HCT116 (cell line): ENCODE data around the gene ACSF2. TPM values are rescaled to one million over a fixed set of nuclear protein-coding genes. Genes with fewer than 3 reads are reported as not detected.
"Not testable (repeated sequence)": the region's sequence is repeated elsewhere in the genome, so short reads cannot be mapped to it uniquely, and the experiment has no call there.

Experiments
- ATAC-seq: fragments of 200-7000 bp; cut with Tn5 transposase; 2 replicates; pipeline ENCODE4 v1.9.1; 2020; ENCODE audit warnings: mild to moderate bottlenecking, moderate library complexity
- BruUV-seq: library from RNA; stranded (reverse); fragments of 400-500 nt; replicated peaks from 2 replicates; lab custom pipeline; 2021; lab: Mats Ljungman, UMichigan
- CTCF ChIA-PET: fragments of 300-600 bp; sonication (Branson Sonifier 250); formaldehyde crosslinking; loops from one replicate; lab custom pipeline; 2021; ENCODE audit warnings: antibody characterized with exemption; lab: Charles Lee
- POLR2A ChIA-PET: fragments of 300-600, 350-600 bp; sonication (Branson Sonifier 250); formaldehyde crosslinking; loops from one replicate; lab custom pipeline; 2021; ENCODE audit warnings: antibody characterized with exemption; lab: Charles Lee
- RAD21 ChIA-PET, 2 experiments: fragments of 300-600 bp; sonication (Branson Sonifier 250); formaldehyde crosslinking; loops; one replicate each; lab custom pipeline; 2023; ENCODE audit warnings: low total read pairs in 2 of 2; ENCODE audit not compliant: uncharacterized antibody in 2 of 2, unreplicated experiment in 2 of 2, low non-redundant PET in 1 of 2; lab: Charles Lee
- DNase-seq: peaks from one replicate; pipeline ENCODE4 v3.0.0-alpha.2; 2010; ENCODE audit warnings: low read depth, low spot score
- H2AFZ ChIP-seq: fragments of 200-600 bp; shearing (Covaris generic), sonication (generic); 2 replicates; pipeline ENCODE4 v1.6.1; 2017; ENCODE audit warnings: low read depth, mixed run types, mixed read lengths, antibody characterized with exemption, low read length; ENCODE audit not compliant: poor library complexity, severe bottlenecking
- H3K27ac ChIP-seq: 2 replicates; pipeline ENCODE4 v1.5.1; 2012; ENCODE audit warnings: low read depth, low read length
- H3K27me3 ChIP-seq: fragments of 200-600 bp; sonication (generic); 2 replicates; pipeline ENCODE4 v1.6.1; 2016; ENCODE audit warnings: mixed run types, low read length, mixed read lengths; ENCODE audit not compliant: insufficient read depth
- H3K36me3 ChIP-seq, 2 experiments: fragments of 200-500 bp in 1 of 2; fragments of 200-600 bp in 1 of 2; sonication (Bioruptor generic) in 1 of 2; sonication (generic) in 1 of 2; 2 replicates each; pipeline versions ENCODE4 v1.5.1 to v1.6.1; 2014 to 2016; ENCODE audit warnings: low read length in 2 of 2, inconsistent platforms in 1 of 2, mixed read lengths in 1 of 2, mixed run types in 1 of 2; ENCODE audit not compliant: insufficient read depth in 2 of 2, control insufficient read depth in 1 of 2
- H3K4me1 ChIP-seq, 2 experiments: fragments of 200-600 bp in 1 of 2; sonication (generic) in 1 of 2; 2 replicates each; pipeline versions ENCODE4 v1.5.1 to v1.6.1; 2012 to 2017; ENCODE audit warnings: low read length in 2 of 2, inconsistent platforms in 1 of 2, mild to moderate bottlenecking in 1 of 2, mixed read lengths in 1 of 2, mixed run types in 1 of 2, moderate library complexity in 1 of 2; ENCODE audit not compliant: insufficient read depth in 2 of 2, control insufficient read depth in 1 of 2
- H3K4me2 ChIP-seq: fragments of 200-600 bp; sonication (generic); 2 replicates; pipeline ENCODE4 v1.6.1; 2017; ENCODE audit warnings: mixed run types, low read length, mixed read lengths
- H3K4me3 ChIP-seq, 2 experiments: fragments of 200-600 bp in 1 of 2; sonication (generic) in 1 of 2; replicated peaks in 1 of 2; 2 replicates each; pipeline ENCODE4 v1.5.1; 2011 to 2016; ENCODE audit warnings: low read length in 2 of 2, control low read depth in 1 of 2, low read depth in 1 of 2, mild to moderate bottlenecking in 1 of 2, mixed read lengths in 1 of 2, mixed run types in 1 of 2
- H3K79me2 ChIP-seq: fragments of 200-600 bp; sonication (generic); 2 replicates; pipeline ENCODE4 v1.6.1; 2017; ENCODE audit warnings: mild to moderate bottlenecking, mixed run types, low read length, moderate library complexity, mixed read lengths; ENCODE audit not compliant: insufficient read depth
- H3K9ac ChIP-seq: fragments of 200-600 bp; sonication (generic); 2 replicates; pipeline ENCODE4 v1.6.1; 2016; ENCODE audit warnings: low read length, mixed read lengths
- H3K9me2 ChIP-seq: fragments of 200-600 bp; sonication (generic), shearing (Covaris generic); 2 replicates; pipeline ENCODE4 v1.6.1; 2017; ENCODE audit warnings: mixed run types, mild to moderate bottlenecking, moderate library complexity; ENCODE audit not compliant: insufficient read depth
- H3K9me3 ChIP-seq, 2 experiments: fragments of 200-500 bp in 1 of 2; fragments of 200-600 bp in 1 of 2; sonication (Bioruptor generic) in 1 of 2; sonication (generic) in 1 of 2; 2 replicates each; pipeline ENCODE4 v1.6.1; 2014 to 2017; ENCODE audit warnings: low read length in 2 of 2, mixed read lengths in 2 of 2, inconsistent platforms in 1 of 2, low read depth in 1 of 2, mild to moderate bottlenecking in 1 of 2, mixed run types in 1 of 2, moderate library complexity in 1 of 2; ENCODE audit not compliant: control insufficient read depth in 1 of 2, insufficient read depth in 1 of 2
- H4K20me1 ChIP-seq: fragments of 200-600 bp; sonication (generic), shearing (Covaris generic); 2 replicates; pipeline ENCODE4 v1.6.1; 2017; ENCODE audit warnings: mixed run types, mild to moderate bottlenecking, moderate library complexity; ENCODE audit not compliant: insufficient read depth
- CBX3 ChIP-seq: IDR thresholded peaks from 2 replicates; pipeline ENCODE4 v1.6.1; 2012; ENCODE audit warnings: low read depth
- ELF1 ChIP-seq: IDR thresholded peaks from 2 replicates; pipeline ENCODE4 v1.6.1; 2012; ENCODE audit warnings: low read depth, borderline replicate concordance
- EZH2phosphoT487 ChIP-seq: fragments of 200-600 bp; IDR thresholded peaks from 2 replicates; pipeline ENCODE4 v1.6.1; 2018; ENCODE audit warnings: antibody characterized with exemption, borderline replicate concordance
- FOSL1 ChIP-seq: IDR thresholded peaks from 2 replicates; pipeline ENCODE4 v1.6.1; 2012; ENCODE audit warnings: low read depth
- POLR2A ChIP-seq: IDR thresholded peaks from 2 replicates; pipeline ENCODE4 v1.7.0; 2011; ENCODE audit warnings: borderline replicate concordance; ENCODE audit not compliant: insufficient read depth, insufficient read length; ENCODE audit errors: extremely low read depth
- RAD21 ChIP-seq: IDR thresholded peaks from 2 replicates; pipeline ENCODE4 v1.6.1; 2012; ENCODE audit warnings: low read depth, mild to moderate bottlenecking
- SIN3A ChIP-seq: IDR thresholded peaks from 2 replicates; pipeline ENCODE4 v1.6.1; 2012; ENCODE audit warnings: low read depth
- YY1 ChIP-seq: IDR thresholded peaks from 2 replicates; pipeline ENCODE4 v1.6.1; 2011; ENCODE audit warnings: low read length, low read depth, moderate library complexity, mild to moderate bottlenecking; ENCODE audit not compliant: insufficient replicate concordance; ENCODE audit errors: extremely low read depth
- ZNF274 ChIP-seq: fragments of 200-500 bp; sonication (Bioruptor generic); IDR thresholded peaks from 2 replicates; pipeline ENCODE4 v1.6.1; 2014; ENCODE audit warnings: mild to moderate bottlenecking, low read depth, low read length, inconsistent platforms
- intact Hi-C: fragments of 100-400 bp; cut with micrococcal nuclease; formaldehyde crosslinking; loops from 2 replicates; pipeline ENCODE4 v1.10.0; 2022
- total RNA-seq: library from RNA; stranded (reverse); gene quantifications from one replicate; pipeline ENCODE4 v1.2.1, GENCODE V29; 2021; ENCODE audit not compliant: unreplicated experiment
- TF ChIP-seq, protein P1 (sequence below): IDR thresholded peaks from 2 replicates; pipeline ENCODE4 v1.6.1; 2012; ENCODE audit warnings: low read depth

ACSF2 gene
- total RNA-seq, 1 experiment from 2014 or later = 52.4 TPM

DNA sequence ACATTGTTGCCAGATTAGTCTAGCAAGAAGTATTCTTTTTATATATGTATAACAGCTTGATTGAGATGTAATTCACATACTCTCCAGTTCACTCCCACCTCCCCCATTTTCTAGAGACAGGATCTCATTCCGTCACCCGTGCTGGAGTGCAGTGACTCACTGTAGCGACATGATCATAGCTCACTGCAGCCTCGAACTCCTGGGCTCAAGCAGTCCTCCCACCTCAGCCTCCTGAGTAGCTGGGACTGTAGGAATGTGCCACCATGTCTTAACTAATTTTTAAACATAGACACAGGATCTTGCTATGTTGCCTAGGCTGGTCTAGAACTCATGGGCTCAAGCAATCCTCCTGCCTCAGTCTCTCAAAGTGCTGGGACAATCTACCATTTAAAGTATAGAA, 49.3 kb downstream of the ACSF2 start:
- DNase-seq (no peak), ATAC-seq (no peak)
- no peak for TF ChIP-seq RAD21
- TF ChIP-seq SIN3A = no peak
- TF ChIP-seq EZH2phosphoT487 = no peak
- no peak for TF ChIP-seq YY1
- TF ChIP-seq, protein P1, sequence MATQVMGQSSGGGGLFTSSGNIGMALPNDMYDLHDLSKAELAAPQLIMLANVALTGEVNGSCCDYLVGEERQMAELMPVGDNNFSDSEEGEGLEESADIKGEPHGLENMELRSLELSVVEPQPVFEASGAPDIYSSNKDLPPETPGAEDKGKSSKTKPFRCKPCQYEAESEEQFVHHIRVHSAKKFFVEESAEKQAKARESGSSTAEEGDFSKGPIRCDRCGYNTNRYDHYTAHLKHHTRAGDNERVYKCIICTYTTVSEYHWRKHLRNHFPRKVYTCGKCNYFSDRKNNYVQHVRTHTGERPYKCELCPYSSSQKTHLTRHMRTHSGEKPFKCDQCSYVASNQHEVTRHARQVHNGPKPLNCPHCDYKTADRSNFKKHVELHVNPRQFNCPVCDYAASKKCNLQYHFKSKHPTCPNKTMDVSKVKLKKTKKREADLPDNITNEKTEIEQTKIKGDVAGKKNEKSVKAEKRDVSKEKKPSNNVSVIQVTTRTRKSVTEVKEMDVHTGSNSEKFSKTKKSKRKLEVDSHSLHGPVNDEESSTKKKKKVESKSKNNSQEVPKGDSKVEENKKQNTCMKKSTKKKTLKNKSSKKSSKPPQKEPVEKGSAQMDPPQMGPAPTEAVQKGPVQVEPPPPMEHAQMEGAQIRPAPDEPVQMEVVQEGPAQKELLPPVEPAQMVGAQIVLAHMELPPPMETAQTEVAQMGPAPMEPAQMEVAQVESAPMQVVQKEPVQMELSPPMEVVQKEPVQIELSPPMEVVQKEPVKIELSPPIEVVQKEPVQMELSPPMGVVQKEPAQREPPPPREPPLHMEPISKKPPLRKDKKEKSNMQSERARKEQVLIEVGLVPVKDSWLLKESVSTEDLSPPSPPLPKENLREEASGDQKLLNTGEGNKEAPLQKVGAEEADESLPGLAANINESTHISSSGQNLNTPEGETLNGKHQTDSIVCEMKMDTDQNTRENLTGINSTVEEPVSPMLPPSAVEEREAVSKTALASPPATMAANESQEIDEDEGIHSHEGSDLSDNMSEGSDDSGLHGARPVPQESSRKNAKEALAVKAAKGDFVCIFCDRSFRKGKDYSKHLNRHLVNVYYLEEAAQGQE = no peak
- no peak for TF ChIP-seq CBX3
- TF ChIP-seq FOSL1 = no peak
- TF ChIP-seq POLR2A = no peak
- TF ChIP-seq ELF1 = no peak
- TF ChIP-seq ZNF274 = no peak
- ChIA-PET POLR2A (no interaction called here), CTCF (no interaction called here), RAD21 (no interaction called here)
- peaks cover 0 to 6% of the 10 kb centered on the region in 2 experiments; a peak in 1 of 4 replicates for H3K36me3 ChIP-seq
- H3K9me2 ChIP-seq = no peaks in the 10 kb centered on the region
- BruUV-seq = no TSS peak
- no peak overlapping the region for H3K4me2 ChIP-seq
- no peaks in the 10 kb centered on the region for H4K20me1 ChIP-seq
- no peak overlapping the region for H2AFZ ChIP-seq
- no peaks in the 10 kb centered on the region for H3K9me3 ChIP-seq
- H3K4me3 ChIP-seq = no peak overlapping the region
- intact Hi-C loops = no loop called here
- no peaks in the 10 kb centered on the region for H3K27me3 ChIP-seq
- H3K27ac ChIP-seq = no peak overlapping the region
- peaks cover 15% of the 10 kb centered on the region for H3K79me2 ChIP-seq
- H3K4me1 ChIP-seq = peaks cover 13 to 24% of the 10 kb centered on the region in 2 experiments
- H3K9ac ChIP-seq = no peak overlapping the region

DNA sequence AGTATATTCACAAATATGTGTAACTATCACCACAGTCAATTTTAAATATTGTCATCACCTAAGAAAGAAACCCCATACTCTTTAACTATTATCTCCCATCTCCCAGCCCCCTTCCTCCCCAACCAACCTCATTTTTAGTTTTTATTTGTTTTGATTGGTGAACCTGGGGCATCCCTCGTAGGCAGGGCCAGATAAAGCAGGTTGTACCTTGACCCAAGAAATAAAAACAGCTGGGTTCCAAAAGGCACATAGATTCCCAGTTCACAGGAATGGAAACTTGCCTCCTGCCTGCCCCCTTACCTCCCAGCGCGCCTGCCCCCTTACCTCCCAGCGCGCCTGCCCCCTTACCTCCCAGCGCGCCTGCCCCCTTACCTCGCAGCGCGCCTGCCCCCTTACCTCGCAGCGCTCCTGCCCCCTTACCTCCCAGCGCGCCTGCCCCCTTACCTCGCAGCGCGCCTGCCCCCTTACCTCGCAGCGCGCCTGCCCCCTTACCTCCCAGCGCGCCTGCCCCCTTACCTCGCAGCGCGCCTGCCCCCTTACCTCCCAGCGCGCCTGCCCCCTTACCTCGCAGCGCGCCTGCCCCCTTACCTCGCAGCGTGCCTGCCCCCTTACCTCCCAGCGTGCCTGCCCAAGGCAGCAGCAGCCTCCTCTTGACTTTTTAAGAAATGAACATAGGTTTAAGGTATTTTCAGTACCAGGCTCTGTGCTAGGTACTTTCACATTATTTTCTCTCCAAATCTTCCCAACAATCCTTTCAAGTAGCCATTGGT, 49.9 kb downstream of the ACSF2 start:
- CTCF ChIA-PET, H3K27ac ChIP-seq, H2AFZ ChIP-seq, H3K9ac ChIP-seq, H3K9me3 ChIP-seq, DNase-seq, H3K27me3 ChIP-seq, H4K20me1 ChIP-seq, ATAC-seq, H3K9me2 ChIP-seq, H3K36me3 ChIP-seq, intact Hi-C loops, H3K4me2 ChIP-seq, BruUV-seq, H3K4me3 ChIP-seq, RAD21 ChIA-PET: not testable (repeated sequence)
- Histone ChIP-seq H3K79me2 (peaks cover 19% of the 10 kb centered on the region), H3K4me1 (peaks cover 13 to 28% of the 10 kb centered on the region in 2 experiments)
- POLR2A ChIA-PET = interaction anchor here (0.6 kb wide), 1 partner anchor 231 kb away, joined by 3 read pairs; no protein-coding TSS in a partner anchor
